ENCODE measurements around the gene EFCC1. TPM values are rescaled to one million over a fixed set of nuclear protein-coding genes. Genes with fewer than 3 reads are reported as not detected.

EFCC1 gene, protein sequence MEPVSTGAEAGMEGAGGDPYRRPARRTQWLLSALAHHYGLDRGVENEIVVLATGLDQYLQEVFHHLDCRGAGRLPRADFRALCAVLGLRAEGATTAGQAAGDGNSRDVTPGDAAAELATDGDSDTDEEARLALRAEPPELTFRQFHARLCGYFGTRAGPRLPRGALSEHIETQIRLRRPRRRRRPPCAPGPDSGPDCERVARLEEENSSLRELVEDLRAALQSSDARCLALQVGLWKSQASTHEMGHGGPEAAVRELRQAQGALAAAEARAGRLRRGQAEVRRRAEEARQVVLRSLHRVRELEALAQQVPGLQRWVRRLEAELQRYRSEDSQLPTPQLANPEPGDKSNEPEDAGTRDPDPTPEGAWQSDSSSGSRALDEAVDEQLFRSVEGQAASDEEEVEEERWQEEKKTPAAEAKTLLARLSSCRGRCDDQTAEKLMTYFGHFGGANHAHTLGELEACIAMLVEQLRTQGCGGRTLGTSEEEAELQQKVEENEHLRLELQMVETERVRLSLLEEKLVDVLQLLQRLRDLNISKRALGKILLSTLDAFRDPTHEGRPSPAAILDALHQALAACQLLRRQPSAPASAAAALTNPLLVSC
- under 1 TPM; 0.31 to 0.93 TPM for total RNA-seq
- polyA plus RNA-seq (2013, experiment 1 of 2), result 26.5 TPM
- 23.8 TPM for polyA plus RNA-seq (2013, experiment 2 of 2)
- long read RNA-seq, experiment 1, result 0 reads
- long read RNA-seq, experiment 2, partial matches to known transcripts, result 1 of 3 reads
- long read RNA-seq, experiment 2, other reads (novel, unspliced or antisense), result 2 of 3 reads
- long read RNA-seq, experiment 3, result 0 reads
- long read RNA-seq, experiment 4, result 0 reads

DNA sequence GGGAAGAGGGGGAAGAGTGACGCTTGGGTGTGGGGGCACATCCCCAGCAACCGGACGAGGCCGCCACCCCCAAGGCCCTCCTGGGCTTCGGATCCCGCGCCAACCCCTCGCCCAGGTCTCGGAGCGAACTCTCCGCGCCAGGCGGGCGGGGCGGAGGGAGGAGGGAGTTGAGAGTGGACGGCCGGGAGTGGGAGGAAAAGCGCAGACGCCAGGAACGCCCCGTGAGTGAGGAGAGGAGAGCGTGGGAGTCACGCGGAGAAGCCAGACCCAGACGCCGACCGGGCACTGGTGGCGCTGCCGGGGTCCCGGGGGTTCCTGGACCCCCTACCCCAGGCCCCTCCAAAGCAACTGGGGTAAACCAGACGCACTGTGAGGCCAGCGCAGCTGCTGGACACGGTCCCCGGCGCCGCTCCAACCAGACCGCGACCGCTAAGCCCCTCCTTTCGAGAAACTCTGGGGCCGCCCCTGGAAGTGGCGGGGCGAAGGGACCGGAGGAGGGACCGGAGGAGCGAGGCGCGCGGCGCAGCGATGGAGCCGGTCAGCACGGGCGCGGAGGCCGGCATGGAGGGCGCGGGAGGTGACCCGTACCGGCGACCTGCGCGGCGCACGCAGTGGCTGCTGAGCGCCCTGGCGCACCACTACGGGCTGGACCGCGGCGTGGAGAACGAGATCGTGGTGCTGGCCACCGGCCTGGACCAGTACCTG is at the start of gene EFCC1:
Gene EFCC1 (plus strand): TSS at position 204 of the 705 bp plus-strand sequence. CDS start 325 bp downstream, at position 529.
- no peak within 1 kb of the TSS for H3K9ac ChIP-seq (ENCODE audit: extremely low read depth, low read length, poor library complexity, severe bottlenecking)
- no peak within 1 kb of the TSS for H3K27ac Mint-ChIP-seq

DNA sequence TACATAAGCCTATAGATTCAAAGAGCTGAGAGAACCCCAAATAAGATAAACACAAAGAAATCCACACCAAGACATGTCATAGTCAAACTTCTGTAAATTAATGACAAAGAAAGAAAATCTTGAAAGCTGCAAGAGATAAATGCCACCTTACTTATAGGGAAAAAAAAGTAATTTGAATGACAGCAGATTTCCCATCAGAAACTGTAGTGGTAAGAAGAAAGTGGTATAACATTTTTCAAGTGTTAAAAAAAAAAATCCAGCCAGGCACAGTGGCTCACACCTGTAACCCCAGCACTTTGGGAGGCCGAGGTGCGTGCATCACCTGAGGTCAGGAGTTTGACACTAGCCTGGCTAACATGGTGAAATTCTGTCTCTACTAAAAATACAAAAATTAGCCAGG is 44.7 kb upstream of the EFCC1 start:
- H3K36me3 ChIP-seq (ENCODE audit: control insufficient read depth, insufficient read depth, low read length), result no peaks in the 10 kb centered on the region
- H3K27me3 ChIP-seq (ENCODE audit: control insufficient read depth, insufficient read depth, low read length, poor library complexity, severe bottlenecking), result no peaks in the 10 kb centered on the region
- no peaks in the 10 kb centered on the region for H3K4me1 ChIP-seq (ENCODE audit: control insufficient read depth, insufficient read depth, low read length)
- peaks cover 14% of the 10 kb centered on the region for H3K4me1 Mint-ChIP-seq
- 98 to 100% methylated on average over 2 of the region's 2 CpGs for WGBS, 2 experiments (ENCODE audit: insufficient coverage in 1 of 2, insufficient read length in 1 of 2)
- TF ChIP-seq, protein P1, sequence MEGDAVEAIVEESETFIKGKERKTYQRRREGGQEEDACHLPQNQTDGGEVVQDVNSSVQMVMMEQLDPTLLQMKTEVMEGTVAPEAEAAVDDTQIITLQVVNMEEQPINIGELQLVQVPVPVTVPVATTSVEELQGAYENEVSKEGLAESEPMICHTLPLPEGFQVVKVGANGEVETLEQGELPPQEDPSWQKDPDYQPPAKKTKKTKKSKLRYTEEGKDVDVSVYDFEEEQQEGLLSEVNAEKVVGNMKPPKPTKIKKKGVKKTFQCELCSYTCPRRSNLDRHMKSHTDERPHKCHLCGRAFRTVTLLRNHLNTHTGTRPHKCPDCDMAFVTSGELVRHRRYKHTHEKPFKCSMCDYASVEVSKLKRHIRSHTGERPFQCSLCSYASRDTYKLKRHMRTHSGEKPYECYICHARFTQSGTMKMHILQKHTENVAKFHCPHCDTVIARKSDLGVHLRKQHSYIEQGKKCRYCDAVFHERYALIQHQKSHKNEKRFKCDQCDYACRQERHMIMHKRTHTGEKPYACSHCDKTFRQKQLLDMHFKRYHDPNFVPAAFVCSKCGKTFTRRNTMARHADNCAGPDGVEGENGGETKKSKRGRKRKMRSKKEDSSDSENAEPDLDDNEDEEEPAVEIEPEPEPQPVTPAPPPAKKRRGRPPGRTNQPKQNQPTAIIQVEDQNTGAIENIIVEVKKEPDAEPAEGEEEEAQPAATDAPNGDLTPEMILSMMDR (conservative IDR thresholded peaks at IDR 0.05), result no peak
- no peak overlapping the region for H3K9ac ChIP-seq (ENCODE audit: extremely low read depth, low read length, poor library complexity, severe bottlenecking)
- peak overlapping the region; percentile 65 for H3K4me3 ChIP-seq (ENCODE audit: low read length)
- no peak overlapping the region for H3K27ac ChIP-seq (ENCODE audit: low read depth, low read length)
- peaks cover 5% of the 10 kb centered on the region for H3K27me3 Mint-ChIP-seq (ENCODE audit: insufficient read depth)
- no peak overlapping the region for H3K27ac Mint-ChIP-seq
- peaks cover 36% of the 10 kb centered on the region for H3K9me3 ChIP-seq (ENCODE audit: control insufficient read depth, low read length)
- DNase-seq, result no peak
- H3K9me3 Mint-ChIP-seq, result peaks cover 60% of the 10 kb centered on the region
- peaks cover 11% of the 10 kb centered on the region for H3K36me3 Mint-ChIP-seq (ENCODE audit: low read depth)
- H3K4me3 Mint-ChIP-seq, result no peak overlapping the region

More for the DNA sequence above, at the start of gene EFCC1:
- H3K4me3 ChIP-seq (ENCODE audit: low read length), result peak within 1 kb of the TSS; percentile 73
- no peaks in the 10 kb centered on the region for H3K36me3 Mint-ChIP-seq (ENCODE audit: low read depth)
- H3K27me3 Mint-ChIP-seq (ENCODE audit: insufficient read depth), result peaks cover 98% of the 10 kb centered on the region
- 1% methylated on average over 39 to 74 of the region's 74 CpGs for WGBS, 2 experiments (ENCODE audit: insufficient coverage in 1 of 2, insufficient read length in 1 of 2)
- H3K36me3 ChIP-seq (ENCODE audit: control insufficient read depth, insufficient read depth, low read length), result no peaks in the 10 kb centered on the region
- no peaks in the 10 kb centered on the region for H3K9me3 Mint-ChIP-seq
- TF ChIP-seq, protein P1 (conservative IDR thresholded peaks at IDR 0.05), result no peak
- H3K4me3 Mint-ChIP-seq, result peak within 1 kb of the TSS; percentile 54
- H3K9me3 ChIP-seq (ENCODE audit: control insufficient read depth, low read length), result no peaks in the 10 kb centered on the region
- H3K27me3 ChIP-seq (ENCODE audit: control insufficient read depth, insufficient read depth, low read length, poor library complexity, severe bottlenecking), result peaks cover 88% of the 10 kb centered on the region
- H3K27ac ChIP-seq (ENCODE audit: low read depth, low read length), result peak within 1 kb of the TSS; percentile 96
- DNase-seq, result peak; percentile 86
- peaks cover 16% of the 10 kb centered on the region for H3K4me1 Mint-ChIP-seq
- peaks cover 7% of the 10 kb centered on the region for H3K4me1 ChIP-seq (ENCODE audit: control insufficient read depth, insufficient read depth, low read length)

DNA sequence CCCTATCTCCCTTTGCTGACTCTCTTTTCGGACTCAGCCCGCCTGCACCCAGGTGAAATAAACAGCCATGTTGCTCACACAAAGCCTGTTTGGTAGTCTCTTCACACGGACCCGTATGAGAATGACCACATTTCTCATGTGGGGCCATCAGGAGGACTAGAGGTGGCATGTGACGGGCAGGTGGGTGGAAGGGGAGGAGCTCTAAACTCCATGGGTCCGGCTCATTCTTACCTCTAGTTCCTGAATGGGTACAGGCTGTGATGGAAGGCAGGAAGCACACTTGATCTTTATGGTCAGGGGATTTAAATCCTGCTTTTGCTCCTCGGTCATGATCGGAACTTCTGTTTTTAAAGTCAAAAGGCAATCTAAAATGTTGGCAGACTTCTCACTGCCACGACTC is 35.8 kb upstream of the EFCC1 start:
- Histone ChIP-seq H3K27ac (ENCODE audit: low read depth, low read length) (no peak overlapping the region), H3K9me3 (ENCODE audit: control insufficient read depth, low read length) (no peaks in the 10 kb centered on the region), H3K4me1 (ENCODE audit: control insufficient read depth, insufficient read depth, low read length) (no peaks in the 10 kb centered on the region), H3K4me3 (ENCODE audit: low read length) (no peak overlapping the region), H3K36me3 (ENCODE audit: control insufficient read depth, insufficient read depth, low read length) (no peaks in the 10 kb centered on the region), H3K27me3 (ENCODE audit: control insufficient read depth, insufficient read depth, low read length, poor library complexity, severe bottlenecking) (no peaks in the 10 kb centered on the region), H3K9ac (ENCODE audit: extremely low read depth, low read length, poor library complexity, severe bottlenecking) (no peak overlapping the region)
- Mint-ChIP-seq H3K27me3 (ENCODE audit: insufficient read depth) (peaks cover 10% of the 10 kb centered on the region), H3K9me3 (peaks cover 8% of the 10 kb centered on the region), H3K36me3 (ENCODE audit: low read depth) (no peaks in the 10 kb centered on the region), H3K4me3 (no peak overlapping the region), H3K4me1 (peaks cover 41% of the 10 kb centered on the region), H3K27ac (no peak overlapping the region)
- no peak for DNase-seq
- TF ChIP-seq, protein P1 (conservative IDR thresholded peaks at IDR 0.05), result no peak
- 92 to 94% methylated on average over 8 to 9 of the region's 9 CpGs for WGBS, 2 experiments (ENCODE audit: insufficient coverage in 1 of 2, insufficient read length in 1 of 2)

Data from endodermal cell (in vitro differentiated cells).